ENCODE results near the gene MPG. TPM values are rescaled to one million over a fixed set of nuclear protein-coding genes. Genes with fewer than 3 reads are reported as not detected.

MPG gene
- total RNA-seq, 1 experiment from 2014 or later = 32.6 TPM

GRCh38 chr16:83060-83603 lies 5.1 kb downstream of the MPG start (continued):
- TF ChIP-seq, protein P1, sequence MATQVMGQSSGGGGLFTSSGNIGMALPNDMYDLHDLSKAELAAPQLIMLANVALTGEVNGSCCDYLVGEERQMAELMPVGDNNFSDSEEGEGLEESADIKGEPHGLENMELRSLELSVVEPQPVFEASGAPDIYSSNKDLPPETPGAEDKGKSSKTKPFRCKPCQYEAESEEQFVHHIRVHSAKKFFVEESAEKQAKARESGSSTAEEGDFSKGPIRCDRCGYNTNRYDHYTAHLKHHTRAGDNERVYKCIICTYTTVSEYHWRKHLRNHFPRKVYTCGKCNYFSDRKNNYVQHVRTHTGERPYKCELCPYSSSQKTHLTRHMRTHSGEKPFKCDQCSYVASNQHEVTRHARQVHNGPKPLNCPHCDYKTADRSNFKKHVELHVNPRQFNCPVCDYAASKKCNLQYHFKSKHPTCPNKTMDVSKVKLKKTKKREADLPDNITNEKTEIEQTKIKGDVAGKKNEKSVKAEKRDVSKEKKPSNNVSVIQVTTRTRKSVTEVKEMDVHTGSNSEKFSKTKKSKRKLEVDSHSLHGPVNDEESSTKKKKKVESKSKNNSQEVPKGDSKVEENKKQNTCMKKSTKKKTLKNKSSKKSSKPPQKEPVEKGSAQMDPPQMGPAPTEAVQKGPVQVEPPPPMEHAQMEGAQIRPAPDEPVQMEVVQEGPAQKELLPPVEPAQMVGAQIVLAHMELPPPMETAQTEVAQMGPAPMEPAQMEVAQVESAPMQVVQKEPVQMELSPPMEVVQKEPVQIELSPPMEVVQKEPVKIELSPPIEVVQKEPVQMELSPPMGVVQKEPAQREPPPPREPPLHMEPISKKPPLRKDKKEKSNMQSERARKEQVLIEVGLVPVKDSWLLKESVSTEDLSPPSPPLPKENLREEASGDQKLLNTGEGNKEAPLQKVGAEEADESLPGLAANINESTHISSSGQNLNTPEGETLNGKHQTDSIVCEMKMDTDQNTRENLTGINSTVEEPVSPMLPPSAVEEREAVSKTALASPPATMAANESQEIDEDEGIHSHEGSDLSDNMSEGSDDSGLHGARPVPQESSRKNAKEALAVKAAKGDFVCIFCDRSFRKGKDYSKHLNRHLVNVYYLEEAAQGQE (IDR thresholded peaks at IDR 0.05; ENCODE audit: low read depth) = no peak
- no peak for TF ChIP-seq RAD21 (IDR thresholded peaks at IDR 0.05; ENCODE audit: low read depth)
- TF ChIP-seq MAX (IDR thresholded peaks at IDR 0.05) = no peak
- no peak for TF ChIP-seq CTCF (IDR thresholded peaks at IDR 0.05 in 2 of 3, conservative IDR thresholded peaks at IDR 0.05 in 1 of 3; ENCODE audit: borderline replicate concordance in 1 of 3, insufficient read depth in 1 of 3, low read depth in 2 of 3, low read length in 2 of 3)
- no peak for TF ChIP-seq TCF7L2 (IDR thresholded peaks at IDR 0.05; ENCODE audit: borderline replicate concordance, extremely low read depth, insufficient read depth, insufficient read length)
- TF ChIP-seq SRF (IDR thresholded peaks at IDR 0.05; ENCODE audit: low read depth) = no peak
- TF ChIP-seq SP1 (IDR thresholded peaks at IDR 0.05; ENCODE audit: low read depth) = no peak
- TF ChIP-seq ZNF274 (IDR thresholded peaks at IDR 0.05; ENCODE audit: low read depth, low read length) = no peak
